DMS53 treated with DMSO at 0.1 percent for 48 hours (cell line): ENCODE data around the gene ADGRD1.
"Not testable (repeated sequence)": the region's sequence is repeated elsewhere in the genome, so short reads cannot be mapped to it uniquely, and the experiment has no call there.

Experiments
- DNase-seq: peaks from one replicate; lab custom pipeline; 2025; ENCODE audit not compliant: unreplicated experiment; lab: John Stamatoyannopoulos, UW

Gene ADGRD1

GRCh38 chr12:131067981-131068851, 114.5 kb downstream of the ADGRD1 start:
- no peak for DNase-seq

- DNase-seq, result not testable (repeated sequence)
Measured at GRCh38 chr12:131068926-131069720, 115.4 kb downstream of the ADGRD1 start.

GRCh38 chr12:131070136-131070535, 116.4 kb downstream of the ADGRD1 start:
- DNase-seq, result not testable (repeated sequence)

GRCh38 chr12:131070668-131071067, 117.0 kb downstream of the ADGRD1 start:
- DNase-seq, result not testable (repeated sequence)

- not testable (repeated sequence) for DNase-seq
Measured at GRCh38 chr12:131071234-131071820, 117.6 kb downstream of the ADGRD1 start.

GRCh38 chr12:131071950-131072349, 118.2 kb downstream of the ADGRD1 start:
- not testable (repeated sequence) for DNase-seq

- DNase-seq, result no peak
Measured at GRCh38 chr12:131072451-131073230, 118.9 kb downstream of the ADGRD1 start.

GRCh38 chr12:131074221-131075083, 120.7 kb downstream of the ADGRD1 start:
- DNase-seq, result no peak

- DNase-seq, result no peak
Measured at GRCh38 chr12:131075194-131075593, 121.5 kb downstream of the ADGRD1 start.

GRCh38 chr12:131075611-131076010, 121.9 kb downstream of the ADGRD1 start:
- no peak for DNase-seq

- DNase-seq, result no peak
Measured at GRCh38 chr12:131076296-131076695, 122.6 kb downstream of the ADGRD1 start.

GRCh38 chr12:131076791-131077747, 123.4 kb downstream of the ADGRD1 start:
- DNase-seq, result no peak

- DNase-seq, result no peak
Measured at GRCh38 chr12:131077931-131078391, 124.3 kb downstream of the ADGRD1 start.

GRCh38 chr12:131082290-131083194, 128.8 kb downstream of the ADGRD1 start:
- DNase-seq, result no peak

GRCh38 chr12:131084341-131085011, 130.8 kb downstream of the ADGRD1 start:
- DNase-seq, result no peak

- no peak for DNase-seq
Measured at GRCh38 chr12:131085125-131085815, 131.6 kb downstream of the ADGRD1 start.
